Fibroblast of lung (primary cell): ENCODE data around the gene IMMP2L. TPM values are rescaled to one million over a fixed set of nuclear protein-coding genes. Genes with fewer than 3 reads are reported as not detected.

ENCODE experiments used
- DNase-seq, 2 donors: peaks; one replicate each; pipeline versions ENCODE4 v3.0.0 to v3.0.0-alpha.2; 2010; ENCODE audit warnings: low read depth in 2 of 2
- H2AFZ ChIP-seq: 2 replicates; pipeline ENCODE4 v1.5.1; 2012; ENCODE audit warnings: low read length, control low read depth, inconsistent platforms
- H3K27ac ChIP-seq: 2 replicates; pipeline ENCODE4 v1.5.1; 2011; ENCODE audit warnings: low read length, control low read depth; ENCODE audit not compliant: insufficient read depth
- H3K27me3 ChIP-seq: 2 replicates; pipeline ENCODE4 v1.5.1; 2011; ENCODE audit warnings: mild to moderate bottlenecking, low read length; ENCODE audit not compliant: control insufficient read depth, insufficient read depth
- H3K36me3 ChIP-seq: 2 replicates; pipeline ENCODE4 v1.5.1; 2011; ENCODE audit warnings: low read length; ENCODE audit not compliant: control insufficient read depth, insufficient read depth
- H3K4me1 ChIP-seq: 2 replicates; pipeline ENCODE4 v1.5.1; 2011; ENCODE audit warnings: low read length; ENCODE audit not compliant: control insufficient read depth, insufficient read depth; ENCODE audit errors: extremely low read depth
- H3K4me2 ChIP-seq: 2 replicates; pipeline ENCODE4 v1.5.1; 2011; ENCODE audit warnings: low read length, control low read depth; ENCODE audit not compliant: insufficient read depth; ENCODE audit errors: extremely low read depth
- H3K4me3 ChIP-seq, 4 experiments: fragments of 200-600 bp in 1 of 4; sonication (generic) in 1 of 4; replicated peaks in 1 of 4; 2 replicates each; pipeline ENCODE4 v1.5.1; 2011 to 2016; ENCODE audit warnings: low read length in 4 of 4, low read depth in 3 of 4, mild to moderate bottlenecking in 3 of 4, control low read depth in 2 of 4, inconsistent platforms in 1 of 4, mixed read lengths in 1 of 4; ENCODE audit not compliant: insufficient read depth in 1 of 4; ENCODE audit errors: control extremely low read depth in 1 of 4
- H3K79me2 ChIP-seq: 2 replicates; pipeline ENCODE4 v1.5.1; 2012; ENCODE audit warnings: mild to moderate bottlenecking, low read length, inconsistent platforms; ENCODE audit not compliant: control insufficient read depth, insufficient read depth
- H3K9ac ChIP-seq: 2 replicates; pipeline ENCODE4 v1.5.1; 2011; ENCODE audit warnings: mild to moderate bottlenecking, low read length, control low read depth; ENCODE audit not compliant: insufficient read depth
- H3K9me3 ChIP-seq: 2 replicates; pipeline ENCODE4 v1.5.1; 2012; ENCODE audit warnings: low read depth, low read length; ENCODE audit not compliant: control insufficient read depth, insufficient read depth
- H4K20me1 ChIP-seq: 2 replicates; pipeline ENCODE4 v1.5.1; 2011; ENCODE audit warnings: low read length; ENCODE audit not compliant: control insufficient read depth, insufficient read depth; ENCODE audit errors: extremely low read depth
- CTCF ChIP-seq, 2 donors: IDR thresholded peaks in 1 of 2; conservative IDR thresholded peaks in 1 of 2; 1 replicate in 1 of 2; 2 replicates in 1 of 2; pipeline ENCODE4 v1.5.1; 2011 to 2012; ENCODE audit warnings: low read length in 2 of 2, control low read depth in 1 of 2, inconsistent platforms in 1 of 2, low read depth in 1 of 2, mild to moderate bottlenecking in 1 of 2
- EZH2 ChIP-seq: IDR thresholded peaks from 2 replicates; pipeline ENCODE4 v1.5.1; 2012; ENCODE audit warnings: low read length, control low read depth, mild to moderate bottlenecking; ENCODE audit errors: missing control alignments
- polyA plus RNA-seq, 2 donors: library from polyadenylated mRNA; depleted of rRNA in 1 of 2; stranded (reverse) in 1 of 2; unstranded in 1 of 2; fragments of >200 nt; gene quantifications; 2 replicates each; pipeline ENCODE4 v1.2.1, GENCODE V29; 2011 to 2012; ENCODE audit warnings: missing spikeins in 1 of 2
- total RNA-seq: library from RNA; depleted of rRNA; stranded (reverse); fragments of >200 nt; gene quantifications from 2 replicates; pipeline ENCODE4 v1.2.1, GENCODE V29; 2014

The IMMP2L gene
- total and polyA plus RNA-seq, 2 donors (not counting 1 experiment from before 2014, with no cell fraction given), result 6.9 to 14.4 TPM

GRCh38 chr7:111477462-111478225 lies 84.6 kb downstream of the IMMP2L start:
- Histone ChIP-seq H3K36me3 (no peaks in the 10 kb centered on the region), H2AFZ (no peak overlapping the region), H3K4me2 (no peak overlapping the region), H3K4me1 (no peaks in the 10 kb centered on the region), H3K9ac (no peak overlapping the region), H4K20me1 (no peaks in the 10 kb centered on the region), H3K79me2 (no peaks in the 10 kb centered on the region), H3K4me3 (no peak overlapping the region), H3K9me3 (no peaks in the 10 kb centered on the region), H3K27ac (no peak overlapping the region), H3K27me3 (no peaks in the 10 kb centered on the region)
- no peak for TF ChIP-seq CTCF (conservative IDR thresholded peaks at IDR 0.05 in 1 of 2, IDR thresholded peaks at IDR 0.05 in 1 of 2; ENCODE audit: low read depth in 1 of 2, low read length in 2 of 2)
- TF ChIP-seq EZH2, result no peak
- no peak for DNase-seq

GRCh38 chr7:111476586-111477293 lies 85.6 kb downstream of the IMMP2L start:
- no peak overlapping the region for H3K9ac ChIP-seq
- no peak overlapping the region for H2AFZ ChIP-seq
- H3K27ac ChIP-seq, result no peak overlapping the region
- H3K9me3 ChIP-seq, result no peaks in the 10 kb centered on the region
- H3K36me3 ChIP-seq, result no peaks in the 10 kb centered on the region
- H3K4me1 ChIP-seq, result no peaks in the 10 kb centered on the region
- no peak overlapping the region for H3K4me2 ChIP-seq
- TF ChIP-seq CTCF (conservative IDR thresholded peaks at IDR 0.05 in 1 of 2, IDR thresholded peaks at IDR 0.05 in 1 of 2; ENCODE audit: low read depth in 1 of 2, low read length in 2 of 2) (no peak), EZH2 (no peak)
- no peak for DNase-seq
- no peak overlapping the region for H3K4me3 ChIP-seq
- H3K79me2 ChIP-seq, result no peaks in the 10 kb centered on the region
- no peaks in the 10 kb centered on the region for H3K27me3 ChIP-seq
- H4K20me1 ChIP-seq, result no peaks in the 10 kb centered on the region

DNA sequence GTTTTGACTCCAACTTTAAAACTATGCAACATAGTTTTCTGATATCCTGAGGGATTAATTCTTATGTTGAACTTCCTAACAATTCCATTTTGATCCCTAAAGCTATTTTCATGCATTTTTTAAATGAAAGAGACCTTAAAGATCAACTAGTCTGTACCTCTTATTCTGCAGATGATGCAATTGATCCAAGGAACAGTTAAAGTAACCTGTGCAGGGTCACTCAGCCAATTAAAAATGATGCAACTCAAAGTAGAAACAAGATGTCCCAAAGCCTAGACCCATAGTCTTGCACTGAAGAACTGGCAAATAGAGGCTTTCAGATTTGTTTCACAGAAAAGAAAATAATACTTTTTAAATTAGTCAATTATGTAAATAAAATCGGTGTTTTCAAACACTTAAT lies 86.3 kb downstream of the IMMP2L start:
- H3K9ac ChIP-seq, result no peak overlapping the region
- no peaks in the 10 kb centered on the region for H3K9me3 ChIP-seq
- H3K27ac ChIP-seq, result no peak overlapping the region
- H3K4me2 ChIP-seq, result no peak overlapping the region
- H3K27me3 ChIP-seq, result no peaks in the 10 kb centered on the region
- no peak for TF ChIP-seq EZH2
- TF ChIP-seq CTCF (conservative IDR thresholded peaks at IDR 0.05 in 1 of 2, IDR thresholded peaks at IDR 0.05 in 1 of 2; ENCODE audit: low read depth in 1 of 2, low read length in 2 of 2), result no peak
- H3K4me3 ChIP-seq, result no peak overlapping the region
- no peak for DNase-seq
- H3K36me3 ChIP-seq, result no peaks in the 10 kb centered on the region
- no peaks in the 10 kb centered on the region for H3K79me2 ChIP-seq
- no peaks in the 10 kb centered on the region for H3K4me1 ChIP-seq
- H2AFZ ChIP-seq, result no peak overlapping the region
- H4K20me1 ChIP-seq, result no peaks in the 10 kb centered on the region
